ENCODE measurements around the gene ARHGAP36.

Gene ARHGAP36

DNA sequence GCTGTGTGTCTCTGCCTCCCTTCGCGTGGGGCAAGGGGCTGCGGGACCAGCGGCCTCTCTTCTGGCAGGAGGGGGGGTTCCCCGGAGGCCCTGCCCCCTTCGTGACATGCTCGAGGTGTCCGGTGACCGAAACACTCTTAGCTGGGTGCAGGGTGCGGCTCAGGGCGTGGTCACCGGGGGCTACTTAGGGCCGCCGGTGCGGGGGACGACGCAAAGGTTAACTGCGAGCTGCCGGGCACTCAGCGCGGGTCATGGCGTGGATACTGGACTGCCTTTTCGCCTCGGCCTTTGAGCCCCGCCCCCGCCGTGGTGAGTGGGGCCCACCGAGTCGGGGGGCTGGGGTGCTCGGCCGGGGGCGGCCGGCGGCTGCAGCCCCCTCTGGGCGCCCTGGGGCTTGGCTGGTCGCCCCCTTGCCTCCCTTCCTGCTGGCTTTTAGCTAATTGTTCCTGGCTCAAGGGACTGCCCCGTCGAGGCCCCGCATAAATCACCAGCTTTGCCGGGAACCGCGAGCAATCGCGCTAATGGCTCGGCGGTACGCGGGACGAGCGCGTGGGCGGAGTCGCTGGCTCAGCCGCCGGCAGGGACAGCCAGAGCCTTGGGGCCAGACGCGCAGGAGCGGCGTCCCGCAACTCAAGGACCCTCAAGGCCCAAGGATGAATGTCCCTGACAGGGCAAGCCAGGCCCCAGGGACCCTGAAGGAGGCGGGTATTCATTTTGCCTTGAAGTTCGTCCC, at the start of gene ARHGAP36:
Gene ARHGAP36 (plus strand): TSS at position 211 of the 733 bp plus-strand sequence. CDS start 23,320 bp downstream, outside the sequence.
- no peak for DNase-seq (ENCODE audit: low spot score)
- TF ChIP-seq, protein P1, sequence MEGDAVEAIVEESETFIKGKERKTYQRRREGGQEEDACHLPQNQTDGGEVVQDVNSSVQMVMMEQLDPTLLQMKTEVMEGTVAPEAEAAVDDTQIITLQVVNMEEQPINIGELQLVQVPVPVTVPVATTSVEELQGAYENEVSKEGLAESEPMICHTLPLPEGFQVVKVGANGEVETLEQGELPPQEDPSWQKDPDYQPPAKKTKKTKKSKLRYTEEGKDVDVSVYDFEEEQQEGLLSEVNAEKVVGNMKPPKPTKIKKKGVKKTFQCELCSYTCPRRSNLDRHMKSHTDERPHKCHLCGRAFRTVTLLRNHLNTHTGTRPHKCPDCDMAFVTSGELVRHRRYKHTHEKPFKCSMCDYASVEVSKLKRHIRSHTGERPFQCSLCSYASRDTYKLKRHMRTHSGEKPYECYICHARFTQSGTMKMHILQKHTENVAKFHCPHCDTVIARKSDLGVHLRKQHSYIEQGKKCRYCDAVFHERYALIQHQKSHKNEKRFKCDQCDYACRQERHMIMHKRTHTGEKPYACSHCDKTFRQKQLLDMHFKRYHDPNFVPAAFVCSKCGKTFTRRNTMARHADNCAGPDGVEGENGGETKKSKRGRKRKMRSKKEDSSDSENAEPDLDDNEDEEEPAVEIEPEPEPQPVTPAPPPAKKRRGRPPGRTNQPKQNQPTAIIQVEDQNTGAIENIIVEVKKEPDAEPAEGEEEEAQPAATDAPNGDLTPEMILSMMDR (IDR thresholded peaks at IDR 0.05; ENCODE audit: extremely low read depth, missing control alignments) = no peak

- DNase-seq (ENCODE audit: low spot score) = no peak
- TF ChIP-seq, protein P1 (IDR thresholded peaks at IDR 0.05; ENCODE audit: extremely low read depth, missing control alignments) = no peak
Measured at GRCh38 chrX:131010186-131010585, 48.0 kb upstream of the ARHGAP36 start.

- TF ChIP-seq, protein P1 (IDR thresholded peaks at IDR 0.05; ENCODE audit: extremely low read depth, missing control alignments) = no peak
Measured at GRCh38 chrX:131025336-131025735, 32.8 kb upstream of the ARHGAP36 start.

GRCh38 chrX:131032354-131033230, 25.6 kb upstream of the ARHGAP36 start:
- no peak for DNase-seq (ENCODE audit: low spot score)
- TF ChIP-seq, protein P1 (IDR thresholded peaks at IDR 0.05; ENCODE audit: extremely low read depth, missing control alignments) = no peak

More at GRCh38 chrX:131025336-131025735, 32.8 kb upstream of the ARHGAP36 start:
- DNase-seq (ENCODE audit: low spot score) = no peak

- TF ChIP-seq, protein P1 (IDR thresholded peaks at IDR 0.05; ENCODE audit: extremely low read depth, missing control alignments) = no peak
- no peak for DNase-seq (ENCODE audit: low spot score)
Measured at GRCh38 chrX:131034063-131034462, 24.1 kb upstream of the ARHGAP36 start.

DNA sequence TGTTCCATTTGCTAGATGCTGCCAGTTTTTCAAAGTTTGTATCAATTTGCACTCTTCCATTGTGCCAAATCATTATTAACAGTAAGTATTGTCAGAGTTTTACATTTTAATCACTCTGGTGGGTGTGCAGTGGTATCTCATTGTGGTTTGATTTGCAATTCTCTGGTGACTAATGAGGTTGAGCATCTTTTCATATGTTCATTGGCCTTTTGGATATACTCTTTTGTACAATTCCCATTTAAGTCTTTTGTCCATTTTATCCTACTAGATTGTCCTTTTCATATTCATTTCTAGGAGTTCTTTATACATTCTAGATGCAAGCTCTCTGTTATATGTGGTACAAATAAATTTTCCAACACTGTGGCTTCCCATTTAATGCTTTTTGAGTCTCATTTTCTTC, 17.4 kb upstream of the ARHGAP36 start:
- no peak for DNase-seq (ENCODE audit: low spot score)
- TF ChIP-seq, protein P1 (IDR thresholded peaks at IDR 0.05; ENCODE audit: extremely low read depth, missing control alignments) = no peak

DNA sequence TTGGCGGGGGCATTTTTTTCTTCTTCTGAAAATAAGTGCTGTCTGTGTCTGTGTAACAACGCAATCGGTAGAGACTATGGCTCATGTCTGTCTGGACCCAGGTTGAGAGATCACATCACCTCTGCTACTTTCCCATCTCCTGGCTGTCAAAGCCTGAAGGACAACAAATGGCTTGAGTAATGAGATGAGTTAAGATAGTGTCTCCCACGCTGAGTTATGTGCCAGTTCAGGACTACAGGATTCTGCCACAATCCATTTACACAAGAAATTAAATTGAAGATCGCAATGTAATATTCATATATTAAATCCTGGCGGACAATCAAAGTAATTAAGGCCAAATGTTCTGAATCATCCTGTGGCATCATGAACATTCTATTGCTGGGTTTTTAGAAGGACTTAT, 16.5 kb upstream of the ARHGAP36 start:
- TF ChIP-seq, protein P1 (IDR thresholded peaks at IDR 0.05; ENCODE audit: extremely low read depth, missing control alignments) = no peak
- DNase-seq (ENCODE audit: low spot score) = no peak

All from GM20000 (cell line).